NB4 (cell line): Measurements from ENCODE around the gene CNTN5.

Source experiments
- POLR2A ChIP-seq: IDR thresholded peaks from 2 replicates; pipeline ENCODE4 v1.6.1; 2011; ENCODE audit warnings: mild to moderate bottlenecking; ENCODE audit not compliant: insufficient read length; ENCODE audit errors: extremely low read depth
- TF ChIP-seq, protein P1 (sequence below): IDR thresholded peaks from one replicate; pipeline ENCODE4 v1.5.1; 2012; ENCODE audit warnings: low read depth, low read length

DNA sequence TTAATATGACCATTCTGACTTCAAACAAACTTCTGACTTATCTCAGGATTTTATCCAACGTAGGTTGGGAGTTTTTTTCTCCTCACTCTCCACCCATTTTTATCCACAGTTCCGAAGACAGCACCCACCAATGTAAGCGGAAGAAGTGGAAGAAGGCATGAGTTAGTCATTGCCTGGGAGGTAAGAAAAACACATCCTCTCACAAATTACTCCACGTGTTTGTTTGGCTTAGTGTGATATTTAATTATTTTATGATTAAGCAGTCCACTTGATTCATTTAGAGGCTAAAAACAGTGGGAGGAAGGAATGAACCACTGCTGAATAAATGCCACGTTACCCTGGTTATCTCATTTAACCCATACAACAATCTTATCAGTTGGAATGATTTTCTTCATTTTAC is 1276.8 kb downstream of the CNTN5 start:
- TF ChIP-seq, protein P1, sequence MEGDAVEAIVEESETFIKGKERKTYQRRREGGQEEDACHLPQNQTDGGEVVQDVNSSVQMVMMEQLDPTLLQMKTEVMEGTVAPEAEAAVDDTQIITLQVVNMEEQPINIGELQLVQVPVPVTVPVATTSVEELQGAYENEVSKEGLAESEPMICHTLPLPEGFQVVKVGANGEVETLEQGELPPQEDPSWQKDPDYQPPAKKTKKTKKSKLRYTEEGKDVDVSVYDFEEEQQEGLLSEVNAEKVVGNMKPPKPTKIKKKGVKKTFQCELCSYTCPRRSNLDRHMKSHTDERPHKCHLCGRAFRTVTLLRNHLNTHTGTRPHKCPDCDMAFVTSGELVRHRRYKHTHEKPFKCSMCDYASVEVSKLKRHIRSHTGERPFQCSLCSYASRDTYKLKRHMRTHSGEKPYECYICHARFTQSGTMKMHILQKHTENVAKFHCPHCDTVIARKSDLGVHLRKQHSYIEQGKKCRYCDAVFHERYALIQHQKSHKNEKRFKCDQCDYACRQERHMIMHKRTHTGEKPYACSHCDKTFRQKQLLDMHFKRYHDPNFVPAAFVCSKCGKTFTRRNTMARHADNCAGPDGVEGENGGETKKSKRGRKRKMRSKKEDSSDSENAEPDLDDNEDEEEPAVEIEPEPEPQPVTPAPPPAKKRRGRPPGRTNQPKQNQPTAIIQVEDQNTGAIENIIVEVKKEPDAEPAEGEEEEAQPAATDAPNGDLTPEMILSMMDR: no peak
- no peak for TF ChIP-seq POLR2A
